KOPT-K1 (cell line): ENCODE measurements around the gene FBXO38.
"Not testable (repeated sequence)": the region's sequence is repeated elsewhere in the genome, so short reads cannot be mapped to it uniquely, and the experiment has no call there.

Experiments used
- H3K27ac ChIP-seq: fragments of 200-600 bp; sonication (generic); 2 replicates; pipeline ENCODE4 v1.5.1; 2016; ENCODE audit warnings: antibody characterized with exemption, mild to moderate bottlenecking, low read depth, low read length; ENCODE audit not compliant: poor library complexity, severe bottlenecking
- H3K36me3 ChIP-seq: fragments of 200-600 bp; sonication (generic); 2 replicates; pipeline ENCODE4 v1.5.1; 2017; ENCODE audit warnings: antibody characterized with exemption, mild to moderate bottlenecking, low read length, moderate library complexity; ENCODE audit not compliant: insufficient read depth
- H3K9me3 ChIP-seq: fragments of 200-600 bp; sonication (generic); 2 replicates; pipeline ENCODE4 v1.5.1; 2017; ENCODE audit warnings: antibody characterized with exemption, low read length, mild to moderate bottlenecking; ENCODE audit not compliant: insufficient read depth, poor library complexity, severe bottlenecking

The FBXO38 gene

GRCh38 chr5:148467958-148468357 lies 84.2 kb downstream of the FBXO38 start:
- Histone ChIP-seq H3K36me3 (no peaks in the 10 kb centered on the region), H3K27ac (no peak overlapping the region), H3K9me3 (no peaks in the 10 kb centered on the region)

GRCh38 chr5:148468746-148469145 lies 85.0 kb downstream of the FBXO38 start:
- not testable (repeated sequence) for H3K36me3 ChIP-seq, H3K9me3 ChIP-seq

GRCh38 chr5:148469501-148469935 lies 85.8 kb downstream of the FBXO38 start:
- Histone ChIP-seq H3K36me3 (no peaks in the 10 kb centered on the region), H3K27ac (no peak overlapping the region), H3K9me3 (no peaks in the 10 kb centered on the region)

More at GRCh38 chr5:148468746-148469145, 85.0 kb downstream of the FBXO38 start:
- not testable (repeated sequence) for H3K27ac ChIP-seq

- Histone ChIP-seq H3K9me3 (no peaks in the 10 kb centered on the region), H3K27ac (no peak overlapping the region)
Observed at GRCh38 chr5:148471379-148471778, 87.6 kb downstream of the FBXO38 start.

GRCh38 chr5:148474025-148474511 lies 90.3 kb downstream of the FBXO38 start:
- Histone ChIP-seq H3K36me3 (no peaks in the 10 kb centered on the region), H3K27ac (no peak overlapping the region), H3K9me3 (no peaks in the 10 kb centered on the region)

More at GRCh38 chr5:148471379-148471778, 87.6 kb downstream of the FBXO38 start:
- no peaks in the 10 kb centered on the region for H3K36me3 ChIP-seq

GRCh38 chr5:148476302-148476701 lies 92.5 kb downstream of the FBXO38 start:
- Histone ChIP-seq H3K36me3 (no peaks in the 10 kb centered on the region), H3K27ac (no peak overlapping the region), H3K9me3 (no peaks in the 10 kb centered on the region)

GRCh38 chr5:148477429-148477828 lies 93.7 kb downstream of the FBXO38 start:
- no peaks in the 10 kb centered on the region for H3K9me3 ChIP-seq
- no peaks in the 10 kb centered on the region for H3K36me3 ChIP-seq
- no peak overlapping the region for H3K27ac ChIP-seq

GRCh38 chr5:148482196-148482595 lies 98.4 kb downstream of the FBXO38 start:
- Histone ChIP-seq H3K27ac (no peak overlapping the region), H3K36me3 (no peaks in the 10 kb centered on the region), H3K9me3 (no peaks in the 10 kb centered on the region)

GRCh38 chr5:148482697-148483462 lies 99.1 kb downstream of the FBXO38 start:
- no peaks in the 10 kb centered on the region for H3K36me3 ChIP-seq
- H3K9me3 ChIP-seq: no peaks in the 10 kb centered on the region
- H3K27ac ChIP-seq: no peak overlapping the region

- Histone ChIP-seq H3K27ac (no peak overlapping the region), H3K9me3 (no peaks in the 10 kb centered on the region), H3K36me3 (no peaks in the 10 kb centered on the region)
Observed at GRCh38 chr5:148483750-148484149, 100.0 kb downstream of the FBXO38 start.

- Histone ChIP-seq H3K36me3 (no peaks in the 10 kb centered on the region), H3K9me3 (no peaks in the 10 kb centered on the region), H3K27ac (no peak overlapping the region)
Observed at GRCh38 chr5:148484651-148485050, 100.9 kb downstream of the FBXO38 start.

GRCh38 chr5:148486456-148486855 lies 102.7 kb downstream of the FBXO38 start:
- Histone ChIP-seq H3K27ac (no peak overlapping the region), H3K9me3 (no peaks in the 10 kb centered on the region), H3K36me3 (no peaks in the 10 kb centered on the region)

GRCh38 chr5:148488757-148489156 lies 105.0 kb downstream of the FBXO38 start:
- Histone ChIP-seq H3K36me3 (no peaks in the 10 kb centered on the region), H3K27ac (no peak overlapping the region), H3K9me3 (no peaks in the 10 kb centered on the region)

GRCh38 chr5:148491015-148491792 lies 107.4 kb downstream of the FBXO38 start:
- H3K9me3 ChIP-seq: no peaks in the 10 kb centered on the region
- no peak overlapping the region for H3K27ac ChIP-seq
- H3K36me3 ChIP-seq: no peaks in the 10 kb centered on the region

GRCh38 chr5:148491793-148492184 lies 108.0 kb downstream of the FBXO38 start:
- no peak overlapping the region for H3K27ac ChIP-seq
- no peaks in the 10 kb centered on the region for H3K36me3 ChIP-seq
- H3K9me3 ChIP-seq: no peaks in the 10 kb centered on the region
